Smooth muscle cell (in vitro differentiated cells): Measurements from ENCODE around the gene CDC25B. TPM values are rescaled to one million over a fixed set of nuclear protein-coding genes. Genes with fewer than 3 reads are reported as not detected.

Experiments
- DNase-seq: peaks from one replicate; lab custom pipeline; 2025; ENCODE audit not compliant: unreplicated experiment; lab: John Stamatoyannopoulos, UW
- H2AFZ ChIP-seq: fragments of 200-600 bp; sonication (generic); 2 replicates; pipeline ENCODE4 v1.6.0; 2016; ENCODE audit warnings: antibody characterized with exemption, low read depth, mild to moderate bottlenecking
- H3F3A ChIP-seq: fragments of 200-600 bp; sonication (generic); 2 replicates; pipeline ENCODE4 v1.6.0; 2017; ENCODE audit warnings: antibody characterized with exemption, low read depth
- H3K27ac ChIP-seq: fragments of 200-600 bp; sonication (generic); 2 replicates; pipeline ENCODE4 v1.5.1; 2016; ENCODE audit warnings: low read depth, mild to moderate bottlenecking
- H3K27me3 ChIP-seq: fragments of 200-600 bp; sonication (generic); 2 replicates; pipeline ENCODE4 v1.6.1; 2016; ENCODE audit warnings: low read depth, mild to moderate bottlenecking
- H3K36me3 ChIP-seq: fragments of 200-600 bp; sonication (generic); 2 replicates; pipeline ENCODE4 v1.5.1; 2016; ENCODE audit warnings: low read depth
- H3K4me1 ChIP-seq: fragments of 200-600 bp; sonication (generic); 2 replicates; pipeline ENCODE4 v1.5.1; 2016; ENCODE audit warnings: low read depth
- H3K4me2 ChIP-seq: fragments of 200-600 bp; sonication (generic); 2 replicates; pipeline ENCODE4 v1.6.0; 2016; ENCODE audit warnings: mild to moderate bottlenecking
- H3K4me3 ChIP-seq: fragments of 200-600 bp; sonication (generic); 2 replicates; pipeline ENCODE4 v1.5.1; 2016; ENCODE audit warnings: mild to moderate bottlenecking
- H3K79me2 ChIP-seq: fragments of 200-600 bp; sonication (generic); 2 replicates; pipeline ENCODE4 v1.6.0; 2016; ENCODE audit warnings: low read depth, mild to moderate bottlenecking
- H3K9ac ChIP-seq: fragments of 200-600 bp; sonication (generic); 2 replicates; pipeline ENCODE4 v1.6.0; 2016; ENCODE audit warnings: low read depth
- H3K9me3 ChIP-seq: fragments of 200-600 bp; sonication (generic); replicated peaks from 2 replicates; pipeline ENCODE4 v1.5.1; 2016; ENCODE audit warnings: low read depth
- H4K20me1 ChIP-seq: fragments of 200-600 bp; sonication (generic); 2 replicates; pipeline ENCODE4 v1.6.0; 2016; ENCODE audit warnings: low read depth
- CTCF ChIP-seq: fragments of 200-600 bp; sonication (generic); IDR thresholded peaks from 2 replicates; pipeline ENCODE4 v1.5.1; 2017; ENCODE audit warnings: borderline replicate concordance, mild to moderate bottlenecking, antibody characterized with exemption; ENCODE audit not compliant: insufficient read depth, poor library complexity, severe bottlenecking
- WGBS: methylation state at CpG from one replicate; pipeline ENCODE4 v1.1.7; 2016; ENCODE audit warnings: low lambda C conversion rate; 5-methylcytosine and 5-hydroxymethylcytosine counted together
- polyA plus RNA-seq: library from polyadenylated mRNA; unstranded; fragments of >200 nt; fragmentation: Nextera tagmentation; extraction: Ambion mirVana; gene quantifications from 2 replicates; pipeline ENCODE4 v1.2.1, GENCODE V29; 2016
- total RNA-seq: library from RNA; depleted of rRNA; stranded (reverse); fragments of >200 nt; gene quantifications from 2 replicates; pipeline ENCODE4 v1.2.3, GENCODE V29; 2014

Gene CDC25B
- total and polyA plus RNA-seq, 2 experiments from 2014 or later = 14.7 to 14.8 TPM

- H3K9me3 ChIP-seq = no peaks in the 10 kb centered on the region
- H3K79me2 ChIP-seq = no peaks in the 10 kb centered on the region
- H3K27ac ChIP-seq = no peak overlapping the region
- TF ChIP-seq CTCF = no peak
- no peak overlapping the region for H3K9ac ChIP-seq
- peaks cover 14% of the 10 kb centered on the region for H3F3A ChIP-seq
- H4K20me1 ChIP-seq = peaks cover 5% of the 10 kb centered on the region
- H3K4me3 ChIP-seq = peak overlapping the region; percentile 52
- peaks cover 10% of the 10 kb centered on the region for H3K4me1 ChIP-seq
- DNase-seq = peak; percentile 50
- WGBS = 6% methylated on average over 67 of the region's 70 CpGs
- peak overlapping the region; percentile 52 for H2AFZ ChIP-seq
- peaks cover 19% of the 10 kb centered on the region for H3K27me3 ChIP-seq
- no peaks in the 10 kb centered on the region for H3K36me3 ChIP-seq
- peak overlapping the region; percentile 90 for H3K4me2 ChIP-seq
Measured at GRCh38 chr20:3777716-3778629, 18.1 kb upstream of the CDC25B start.

- no peak overlapping the region for H3K9ac ChIP-seq
- H3K27ac ChIP-seq = no peak overlapping the region
- no peaks in the 10 kb centered on the region for H3K9me3 ChIP-seq
- peaks cover 19% of the 10 kb centered on the region for H3K27me3 ChIP-seq
- peaks cover 10% of the 10 kb centered on the region for H3K4me1 ChIP-seq
- no peak overlapping the region for H2AFZ ChIP-seq
- peaks cover 14% of the 10 kb centered on the region for H3F3A ChIP-seq
- DNase-seq = no peak
- 82% methylated on average over 18 of the region's 18 CpGs for WGBS
- H3K4me2 ChIP-seq = no peak overlapping the region
- H4K20me1 ChIP-seq = peaks cover 13% of the 10 kb centered on the region
- H3K36me3 ChIP-seq = no peaks in the 10 kb centered on the region
- peaks cover 6% of the 10 kb centered on the region for H3K79me2 ChIP-seq
- no peak overlapping the region for H3K4me3 ChIP-seq
- TF ChIP-seq CTCF = no peak
Measured at GRCh38 chr20:3778976-3779375, 17.1 kb upstream of the CDC25B start.

- Histone ChIP-seq H3K79me2 (peaks cover 24% of the 10 kb centered on the region), H3K36me3 (no peaks in the 10 kb centered on the region), H2AFZ (peak within 1 kb of the TSS; percentile 35), H3K27ac (peak within 1 kb of the TSS; percentile 47), H3F3A (peaks cover 14% of the 10 kb centered on the region), H3K27me3 (peaks cover 19% of the 10 kb centered on the region), H3K9me3 (no peaks in the 10 kb centered on the region), H3K4me2 (peak within 1 kb of the TSS; percentile 92), H4K20me1 (peaks cover 35% of the 10 kb centered on the region), H3K4me3 (peak within 1 kb of the TSS; percentile 51), H3K9ac (peak within 1 kb of the TSS; percentile 56), H3K4me1 (peaks cover 10% of the 10 kb centered on the region)
- peak; percentile 34 for TF ChIP-seq CTCF
- 21% methylated on average over 28 of the region's 28 CpGs for WGBS
- peak; percentile 22 for DNase-seq
Measured at GRCh38 chr20:3781153-3781910, 14.8 kb upstream of the CDC25B start, which contains the start of gene SPEF1. TSS of gene SPEF1 (minus strand) at chr20:3781448. CDS start at chr20:3781287, 161 bp downstream.
